CD4-positive, alpha-beta T cell treated with Interleukin-15 for 1 hour (primary cell): ENCODE measurements around the gene RPS6KA4.
"Not testable (repeated sequence)": the region's sequence is repeated elsewhere in the genome, so short reads cannot be mapped to it uniquely, and the experiment has no call there.

ENCODE experiments used
- DNase-seq: peaks from one replicate; pipeline ENCODE4 v3.0.0-alpha.2; 2020

RPS6KA4 gene

DNA sequence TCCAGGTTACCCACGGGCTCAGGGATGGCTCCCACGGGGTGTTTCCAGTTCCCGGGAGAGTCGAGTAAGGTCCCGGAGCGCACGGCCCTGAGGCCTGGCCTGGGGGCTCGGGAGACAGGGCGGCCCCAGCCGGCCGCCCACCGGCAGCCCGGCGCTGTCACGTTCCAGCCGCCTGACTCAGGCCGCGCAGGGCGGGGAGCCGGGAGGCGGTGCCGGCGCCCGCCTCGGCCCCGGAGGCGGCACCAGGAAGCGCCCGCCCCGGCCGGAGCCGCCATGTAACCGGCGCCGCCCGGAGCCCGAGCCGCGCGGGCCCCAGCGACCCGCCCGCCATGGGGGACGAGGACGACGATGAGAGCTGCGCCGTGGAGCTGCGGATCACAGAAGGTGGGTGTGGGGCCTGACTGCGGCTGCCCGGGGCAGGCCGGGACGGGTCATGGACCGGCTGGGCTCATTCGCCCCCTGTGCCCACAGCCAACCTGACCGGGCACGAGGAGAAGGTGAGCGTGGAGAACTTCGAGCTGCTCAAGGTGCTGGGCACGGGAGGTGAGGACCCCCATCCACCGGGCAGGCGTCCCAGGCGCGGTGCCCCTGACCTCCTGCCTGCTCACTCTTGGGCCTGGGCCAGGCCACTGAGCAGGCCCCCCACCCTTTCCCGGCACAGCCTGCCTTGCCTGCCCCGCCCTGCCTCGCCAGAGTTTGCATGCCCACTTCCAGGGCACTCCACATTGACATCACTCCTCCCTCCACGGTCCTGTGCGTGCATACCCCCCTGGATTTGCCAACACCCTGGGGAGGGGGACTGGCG, at the start of gene RPS6KA4:
TSS of gene RPS6KA4 (plus strand) at position 256 of the 805 bp plus-strand sequence. CDS start at position 330, 74 bp downstream.
- DNase-seq = peak; percentile 39

DNA sequence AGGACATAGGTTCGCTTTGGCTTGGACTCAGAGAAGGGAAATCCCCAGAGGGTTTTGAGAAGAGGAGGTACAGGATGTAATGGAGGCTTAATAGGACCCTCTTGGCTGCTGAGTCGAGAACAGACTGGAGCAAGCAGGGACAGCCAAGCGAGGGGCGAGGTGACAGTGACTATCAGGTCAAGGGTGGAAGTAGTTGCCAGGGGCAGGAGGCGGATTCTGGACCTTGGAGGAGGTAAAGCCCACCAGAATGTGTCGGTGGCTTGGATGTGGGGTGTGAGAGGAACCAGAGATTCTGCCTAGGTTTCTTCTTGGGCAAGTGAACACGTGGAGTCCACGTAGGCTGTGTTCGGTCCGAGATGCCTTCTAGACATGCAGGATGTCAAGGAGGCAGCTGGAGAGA, 46.0 kb upstream of the RPS6KA4 start:
- no peak for DNase-seq

DNA sequence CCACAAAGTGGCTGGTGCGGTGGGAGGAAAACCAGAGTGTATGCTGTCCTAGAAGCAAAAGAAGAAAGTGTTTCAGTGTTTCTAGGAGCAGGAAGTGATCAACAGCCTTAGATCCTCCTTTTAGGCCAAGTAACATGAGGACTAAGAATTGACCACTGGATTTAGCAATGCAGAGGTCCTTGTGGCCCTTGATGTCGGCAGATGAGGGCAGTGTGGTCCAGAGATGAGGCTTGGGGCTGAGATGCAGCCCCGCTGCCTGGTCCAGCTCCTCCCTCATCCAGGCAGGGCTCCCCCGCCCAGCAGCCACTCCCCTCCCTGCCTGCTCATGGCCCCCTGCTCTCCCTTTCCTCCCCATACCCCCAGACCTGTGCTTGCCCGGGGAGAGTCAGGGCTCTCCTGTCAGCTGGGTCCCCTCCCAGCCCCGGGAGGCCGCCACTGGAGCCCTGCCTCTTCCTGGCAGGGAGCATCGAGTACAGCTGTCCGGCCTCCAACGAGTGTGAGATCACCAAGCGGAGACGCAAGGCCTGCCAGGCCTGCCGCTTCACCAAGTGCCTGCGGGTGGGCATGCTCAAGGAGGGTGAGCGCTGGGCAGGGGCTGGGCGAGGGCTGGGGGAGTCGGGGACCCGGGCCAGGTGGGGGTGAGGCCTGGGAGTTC, 45.3 kb upstream of the RPS6KA4 start:
- DNase-seq = no peak

DNA sequence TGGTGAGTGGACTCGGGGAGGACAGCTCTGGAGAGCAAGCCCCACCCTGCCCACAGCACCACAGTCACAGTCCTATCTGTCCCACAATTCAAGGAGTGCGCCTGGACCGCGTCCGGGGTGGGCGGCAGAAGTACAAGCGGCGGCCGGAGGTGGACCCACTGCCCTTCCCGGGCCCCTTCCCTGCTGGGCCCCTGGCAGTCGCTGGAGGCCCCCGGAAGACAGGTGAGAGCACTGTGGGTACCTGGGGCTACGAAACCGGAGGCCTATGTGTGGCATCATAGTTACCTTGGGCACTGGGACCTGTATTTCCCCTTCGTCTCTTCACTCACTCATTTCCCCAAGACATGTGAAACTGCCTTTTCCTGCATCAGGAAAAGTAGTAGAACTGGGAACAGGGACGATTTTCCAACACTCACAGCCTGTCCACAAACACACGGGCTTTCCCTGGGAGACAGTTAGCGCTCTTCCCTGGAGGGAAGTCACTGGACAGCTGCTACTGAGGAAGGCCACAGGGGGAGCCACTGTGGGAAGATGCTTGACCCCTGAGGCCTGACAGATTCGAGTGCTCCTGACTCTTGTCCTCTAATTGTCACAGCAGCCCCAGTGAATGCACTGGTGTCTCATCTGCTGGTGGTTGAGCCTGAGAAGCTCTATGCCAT, 44.7 kb upstream of the RPS6KA4 start:
- no peak for DNase-seq

DNA sequence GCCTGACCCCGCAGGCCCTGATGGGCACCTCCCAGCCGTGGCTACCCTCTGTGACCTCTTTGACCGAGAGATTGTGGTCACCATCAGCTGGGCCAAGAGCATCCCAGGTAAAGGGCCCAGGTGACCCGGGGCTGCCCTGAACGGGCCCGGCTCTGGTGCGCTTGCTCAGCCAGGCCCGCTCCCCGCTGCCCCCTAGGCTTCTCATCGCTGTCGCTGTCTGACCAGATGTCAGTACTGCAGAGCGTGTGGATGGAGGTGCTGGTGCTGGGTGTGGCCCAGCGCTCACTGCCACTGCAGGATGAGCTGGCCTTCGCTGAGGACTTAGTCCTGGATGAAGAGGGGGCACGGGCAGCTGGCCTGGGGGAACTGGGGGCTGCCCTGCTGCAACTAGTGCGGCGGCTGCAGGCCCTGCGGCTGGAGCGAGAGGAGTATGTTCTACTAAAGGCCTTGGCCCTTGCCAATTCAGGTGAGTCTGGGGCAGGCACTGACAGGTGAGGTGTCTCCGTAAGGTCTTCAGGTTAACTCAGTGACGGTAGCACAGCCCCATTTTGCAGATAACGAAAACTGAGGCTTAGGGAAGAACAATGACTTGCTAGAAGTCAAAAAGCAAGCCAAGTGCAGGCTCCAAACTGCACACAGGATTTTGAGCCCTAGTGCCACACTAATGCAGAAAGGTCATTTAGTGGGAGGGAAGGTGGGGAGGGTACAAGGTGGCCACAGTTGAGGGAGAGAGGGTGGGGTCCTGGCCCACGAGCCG, 44.0 kb upstream of the RPS6KA4 start:
- no peak for DNase-seq

DNA sequence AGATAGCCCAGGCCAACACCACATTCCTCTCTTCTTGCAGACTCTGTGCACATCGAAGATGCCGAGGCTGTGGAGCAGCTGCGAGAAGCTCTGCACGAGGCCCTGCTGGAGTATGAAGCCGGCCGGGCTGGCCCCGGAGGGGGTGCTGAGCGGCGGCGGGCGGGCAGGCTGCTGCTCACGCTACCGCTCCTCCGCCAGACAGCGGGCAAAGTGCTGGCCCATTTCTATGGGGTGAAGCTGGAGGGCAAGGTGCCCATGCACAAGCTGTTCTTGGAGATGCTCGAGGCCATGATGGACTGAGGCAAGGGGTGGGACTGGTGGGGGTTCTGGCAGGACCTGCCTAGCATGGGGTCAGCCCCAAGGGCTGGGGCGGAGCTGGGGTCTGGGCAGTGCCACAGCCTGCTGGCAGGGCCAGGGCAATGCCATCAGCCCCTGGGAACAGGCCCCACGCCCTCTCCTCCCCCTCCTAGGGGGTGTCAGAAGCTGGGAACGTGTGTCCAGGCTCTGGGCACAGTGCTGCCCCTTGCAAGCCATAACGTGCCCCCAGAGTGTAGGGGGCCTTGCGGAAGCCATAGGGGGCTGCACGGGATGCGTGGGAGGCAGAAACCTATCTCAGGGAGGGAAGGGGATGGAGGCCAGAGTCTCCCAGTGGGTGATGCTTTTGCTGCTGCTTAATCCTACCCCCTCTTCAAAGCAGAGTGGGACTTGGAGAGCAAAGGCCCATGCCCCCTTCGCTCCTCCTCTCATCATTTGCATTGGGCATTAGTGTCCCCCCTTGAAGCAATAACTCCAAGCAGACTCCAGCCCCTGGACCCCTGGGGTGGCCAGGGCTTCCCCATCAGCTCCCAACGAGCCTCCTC, 43.1 kb upstream of the RPS6KA4 start:
- not testable (repeated sequence) for DNase-seq

DNA sequence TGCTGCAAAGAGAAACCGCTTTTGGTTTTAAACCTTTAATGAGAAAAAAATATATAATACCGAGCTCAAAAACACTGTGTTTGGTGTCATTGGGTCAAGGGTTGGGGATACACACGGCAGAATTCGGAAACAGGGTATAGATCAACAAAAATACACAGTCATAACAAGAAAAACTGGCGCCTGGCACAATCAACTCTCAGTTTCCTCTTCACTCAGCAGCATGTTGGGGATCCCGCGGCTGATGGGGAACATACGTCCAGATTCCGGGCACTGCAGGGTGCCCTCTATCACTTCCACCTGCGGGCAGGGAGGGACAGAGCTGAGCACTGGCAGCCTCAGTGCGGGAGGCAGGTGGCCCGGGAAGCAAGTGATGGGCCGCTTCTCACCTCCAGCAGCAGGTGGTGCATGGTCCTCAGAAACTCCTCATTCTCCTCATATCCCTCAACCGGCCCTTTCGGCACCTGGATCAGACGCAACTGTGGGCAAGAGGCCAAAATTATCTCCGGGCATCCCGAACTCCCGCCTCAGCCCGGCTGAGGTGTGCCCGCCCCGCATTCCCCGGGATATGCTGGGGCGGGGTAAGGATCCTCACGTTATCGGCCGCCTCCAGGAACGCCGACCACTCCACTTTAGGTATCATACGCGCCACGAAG, 42.2 kb upstream of the RPS6KA4 start:
- peak; percentile 53 for DNase-seq

DNA sequence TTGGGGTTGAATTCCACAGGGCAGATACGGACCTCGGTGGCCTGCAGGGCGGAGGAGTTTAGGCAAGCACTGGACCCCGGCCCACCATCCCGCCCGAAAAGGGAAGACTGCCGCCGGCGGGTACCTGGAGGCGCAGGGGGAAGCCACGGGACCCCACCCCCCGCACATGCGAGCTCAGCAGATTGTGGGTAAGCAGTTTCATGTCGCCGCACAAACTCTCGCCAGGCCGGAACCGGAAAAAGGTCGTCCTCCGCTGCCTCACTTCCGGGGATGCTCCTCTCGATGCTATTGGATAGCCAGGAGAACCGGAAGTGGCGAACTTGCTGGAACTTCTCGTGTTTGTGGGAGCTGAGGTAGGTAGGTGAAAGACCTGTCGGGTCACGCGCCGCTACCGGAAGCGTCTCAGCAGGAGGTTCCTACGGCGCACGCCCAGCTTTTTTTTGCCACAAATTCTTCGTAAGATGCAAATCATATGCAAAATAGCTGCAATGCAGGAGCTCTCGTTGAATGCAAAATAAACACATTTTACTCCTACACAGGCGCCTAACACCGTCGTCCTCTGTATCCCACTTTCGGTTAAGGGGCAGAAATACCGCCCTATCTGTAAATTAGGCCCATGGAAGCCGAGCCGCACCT, 41.5 kb upstream of the RPS6KA4 start, which contains the start of gene TRMT112:
TSS of gene TRMT112 (minus strand) at position 235 of the 636 bp plus-strand sequence. CDS start at position 202, 33 bp downstream.
- DNase-seq = peak; percentile 98

DNA sequence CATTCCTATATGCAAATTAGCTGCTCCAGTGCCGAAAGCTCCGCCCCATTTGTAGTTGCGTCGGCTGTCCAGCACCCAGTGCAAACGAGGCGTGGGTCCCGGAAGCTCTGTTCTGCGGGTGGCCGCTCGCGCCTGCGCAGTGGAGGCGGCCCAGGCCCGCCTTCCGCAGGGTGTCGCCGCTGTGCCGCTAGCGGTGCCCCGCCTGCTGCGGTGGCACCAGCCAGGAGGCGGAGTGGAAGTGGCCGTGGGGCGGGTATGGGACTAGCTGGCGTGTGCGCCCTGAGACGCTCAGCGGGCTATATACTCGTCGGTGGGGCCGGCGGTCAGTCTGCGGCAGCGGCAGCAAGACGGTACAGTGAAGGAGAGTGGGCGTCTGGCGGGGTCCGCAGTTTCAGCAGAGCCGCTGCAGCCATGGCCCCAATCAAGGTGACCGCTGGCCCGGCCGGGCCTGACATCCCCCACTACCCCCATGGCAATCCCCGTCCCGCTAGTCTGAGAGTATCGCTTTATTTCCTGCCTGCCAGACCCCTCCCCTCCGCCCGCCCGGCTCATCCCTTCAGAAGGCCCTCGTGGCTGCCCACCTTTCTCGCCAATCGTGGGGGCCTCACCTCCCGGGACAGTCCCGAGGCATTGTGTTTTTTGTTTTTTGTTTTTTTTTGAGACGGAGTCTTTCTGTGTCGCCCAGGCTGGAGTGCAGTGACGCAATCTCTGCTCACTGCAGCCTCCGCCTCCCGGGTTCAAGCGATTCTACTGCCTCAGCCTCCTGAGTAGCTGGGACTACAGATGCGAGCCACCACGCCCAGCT, 40.8 kb upstream of the RPS6KA4 start, which contains the start of gene PRDX5:
TSS of gene PRDX5 (plus strand) at position 161 of the 805 bp plus-strand sequence. CDS start at position 256, 95 bp downstream.
- peak; percentile 98 for DNase-seq

DNA sequence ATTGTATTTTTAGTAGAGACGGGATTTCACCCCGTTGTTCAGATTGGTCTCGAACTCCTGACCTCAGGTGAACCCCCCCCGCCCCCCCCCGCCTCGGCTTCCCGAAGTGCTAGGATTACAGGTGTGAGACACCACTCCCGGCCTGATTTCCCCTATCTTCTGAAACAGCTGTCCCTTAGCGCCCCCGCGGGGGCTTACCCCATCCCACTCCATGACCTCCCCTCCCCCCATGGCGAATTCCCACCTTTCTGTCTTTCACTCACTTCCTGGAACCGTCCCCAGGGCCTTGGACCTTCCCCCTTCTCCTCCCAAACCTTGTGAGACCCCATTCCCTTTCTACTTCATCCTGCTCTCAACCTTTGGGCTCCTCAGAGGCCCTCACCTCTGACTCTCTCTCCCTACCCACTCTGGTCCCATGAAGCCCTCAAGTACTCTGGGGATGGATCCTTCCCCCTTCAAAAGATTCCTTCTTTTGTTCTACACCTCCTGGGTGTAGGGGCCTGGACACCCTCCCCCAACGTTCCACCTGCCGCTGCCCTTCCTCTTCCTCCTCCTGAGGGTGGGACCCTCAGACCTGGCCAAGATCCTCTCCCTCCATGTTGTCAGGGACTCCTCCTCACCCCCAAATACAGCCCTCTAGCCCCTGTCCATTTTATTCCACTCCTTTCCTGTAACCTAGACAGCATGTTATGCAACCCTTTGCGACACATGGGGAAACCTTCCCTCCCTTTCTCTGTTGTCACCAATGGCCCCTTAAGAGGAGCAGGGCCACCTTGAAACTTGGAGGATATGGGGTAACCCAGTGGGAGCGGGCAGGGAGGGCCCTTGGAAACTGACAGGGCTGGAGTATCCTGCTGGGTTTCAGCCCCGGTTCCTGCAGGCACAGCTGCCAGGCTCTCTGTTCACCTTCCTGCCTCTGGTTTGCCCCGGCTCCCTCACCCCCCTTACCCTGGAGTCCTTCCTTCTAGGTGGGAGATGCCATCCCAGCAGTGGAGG, 39.9 kb upstream of the RPS6KA4 start:
- no peak for DNase-seq

DNA sequence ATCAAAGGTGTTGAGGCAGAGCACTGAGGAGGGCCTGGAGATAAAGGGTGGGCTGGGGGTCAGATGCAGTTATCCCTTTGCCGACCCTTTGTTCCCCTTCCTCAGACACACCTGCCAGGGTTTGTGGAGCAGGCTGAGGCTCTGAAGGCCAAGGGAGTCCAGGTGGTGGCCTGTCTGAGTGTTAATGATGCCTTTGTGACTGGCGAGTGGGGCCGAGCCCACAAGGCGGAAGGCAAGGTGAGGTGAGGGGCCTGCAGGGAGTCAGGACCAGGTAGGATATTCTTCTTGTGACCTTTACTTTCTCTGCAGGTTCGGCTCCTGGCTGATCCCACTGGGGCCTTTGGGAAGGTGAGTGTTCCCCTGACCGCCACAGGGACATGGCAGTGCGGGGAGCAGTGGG, 38.4 kb upstream of the RPS6KA4 start:
- no peak for DNase-seq

DNA sequence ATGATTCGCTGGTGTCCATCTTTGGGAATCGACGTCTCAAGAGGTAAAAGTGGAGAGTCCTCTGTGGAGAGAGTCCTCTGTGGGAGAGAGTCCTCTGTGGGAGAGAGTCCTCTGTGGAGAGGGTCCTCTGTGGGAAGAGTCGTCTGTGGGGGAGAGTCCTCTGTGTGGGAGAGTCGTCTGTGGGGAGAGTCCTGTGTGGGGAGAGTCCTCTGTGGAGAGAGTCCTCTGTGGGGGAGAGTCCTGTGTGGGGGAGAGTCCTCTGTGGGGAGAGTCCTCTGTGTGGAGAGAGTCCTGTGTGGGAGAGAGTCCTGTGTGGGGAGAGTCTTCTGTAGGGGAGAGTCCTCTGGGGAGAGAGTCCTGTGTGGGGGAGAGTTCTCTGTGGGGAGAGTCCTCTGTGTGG, 37.9 kb upstream of the RPS6KA4 start:
- no peak for DNase-seq

DNA sequence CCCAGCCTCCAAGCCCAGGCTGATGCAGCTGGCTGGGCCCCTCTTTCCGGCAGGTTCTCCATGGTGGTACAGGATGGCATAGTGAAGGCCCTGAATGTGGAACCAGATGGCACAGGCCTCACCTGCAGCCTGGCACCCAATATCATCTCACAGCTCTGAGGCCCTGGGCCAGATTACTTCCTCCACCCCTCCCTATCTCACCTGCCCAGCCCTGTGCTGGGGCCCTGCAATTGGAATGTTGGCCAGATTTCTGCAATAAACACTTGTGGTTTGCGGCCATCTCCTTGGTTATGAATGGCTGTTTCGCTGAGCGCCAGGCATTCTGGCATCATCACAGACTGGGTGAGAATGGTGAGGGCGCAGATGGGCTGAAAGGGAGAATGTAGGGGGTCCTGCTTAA, 37.4 kb upstream of the RPS6KA4 start:
- DNase-seq = no peak

DNA sequence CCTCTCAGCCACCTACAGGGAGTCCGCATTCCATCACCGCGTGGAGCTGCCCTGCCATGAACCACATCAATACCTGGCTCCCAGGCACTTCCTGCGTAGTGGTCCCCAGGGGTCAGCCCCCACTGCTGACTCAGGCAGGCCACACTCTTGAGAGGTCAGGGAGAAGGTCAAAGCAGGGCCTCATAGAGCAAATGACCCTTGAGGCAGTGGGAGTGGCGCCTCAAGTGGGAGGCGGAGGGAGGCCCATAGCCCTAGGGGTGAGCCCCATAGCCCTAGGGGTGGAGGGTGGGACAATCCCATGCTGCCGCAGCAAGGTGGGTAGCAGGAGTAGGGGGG, 36.1 kb upstream of the RPS6KA4 start:
- DNase-seq = no peak

DNA sequence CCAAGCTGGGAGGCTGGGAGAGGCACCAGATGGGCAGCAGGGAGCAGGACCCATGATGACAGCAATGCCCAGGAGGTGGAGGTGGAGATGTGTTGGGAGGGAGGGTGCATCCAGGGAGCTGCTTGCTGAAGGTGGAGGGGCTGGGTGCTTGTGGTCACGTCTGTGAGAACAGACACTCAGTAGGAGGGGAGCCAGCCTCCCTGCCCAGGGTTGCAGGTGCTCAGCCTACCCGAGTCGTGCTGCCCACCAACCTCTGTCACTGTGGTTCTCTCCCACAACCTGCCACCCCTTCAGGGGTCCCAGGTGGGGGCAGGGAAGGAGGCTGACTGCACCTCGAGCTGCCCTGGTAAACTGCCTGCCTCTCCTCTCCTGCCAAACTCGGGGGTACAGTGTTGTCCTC, 35.6 kb upstream of the RPS6KA4 start:
- no peak for DNase-seq

DNA sequence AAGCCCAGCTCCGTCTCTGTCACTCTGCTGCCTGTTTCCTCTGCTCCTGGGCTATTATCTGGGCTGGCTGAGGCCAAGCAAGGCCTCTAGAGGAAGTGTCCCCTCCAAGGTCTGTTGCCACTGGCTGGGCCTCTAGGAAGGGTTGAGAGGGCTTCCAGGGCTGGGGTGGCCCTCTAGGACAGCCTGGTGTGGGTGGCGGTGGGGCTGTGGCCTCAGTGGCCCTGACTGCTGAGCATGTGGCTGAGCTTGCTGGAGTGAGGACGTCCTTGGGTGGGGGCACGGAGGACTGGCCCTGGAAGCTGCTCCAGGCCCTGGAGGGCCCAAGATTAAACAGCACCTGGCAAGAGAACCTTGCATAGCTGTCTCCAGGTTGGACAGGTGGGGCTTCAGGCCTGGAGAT, 35.0 kb upstream of the RPS6KA4 start:
- not testable (repeated sequence) for DNase-seq

DNA sequence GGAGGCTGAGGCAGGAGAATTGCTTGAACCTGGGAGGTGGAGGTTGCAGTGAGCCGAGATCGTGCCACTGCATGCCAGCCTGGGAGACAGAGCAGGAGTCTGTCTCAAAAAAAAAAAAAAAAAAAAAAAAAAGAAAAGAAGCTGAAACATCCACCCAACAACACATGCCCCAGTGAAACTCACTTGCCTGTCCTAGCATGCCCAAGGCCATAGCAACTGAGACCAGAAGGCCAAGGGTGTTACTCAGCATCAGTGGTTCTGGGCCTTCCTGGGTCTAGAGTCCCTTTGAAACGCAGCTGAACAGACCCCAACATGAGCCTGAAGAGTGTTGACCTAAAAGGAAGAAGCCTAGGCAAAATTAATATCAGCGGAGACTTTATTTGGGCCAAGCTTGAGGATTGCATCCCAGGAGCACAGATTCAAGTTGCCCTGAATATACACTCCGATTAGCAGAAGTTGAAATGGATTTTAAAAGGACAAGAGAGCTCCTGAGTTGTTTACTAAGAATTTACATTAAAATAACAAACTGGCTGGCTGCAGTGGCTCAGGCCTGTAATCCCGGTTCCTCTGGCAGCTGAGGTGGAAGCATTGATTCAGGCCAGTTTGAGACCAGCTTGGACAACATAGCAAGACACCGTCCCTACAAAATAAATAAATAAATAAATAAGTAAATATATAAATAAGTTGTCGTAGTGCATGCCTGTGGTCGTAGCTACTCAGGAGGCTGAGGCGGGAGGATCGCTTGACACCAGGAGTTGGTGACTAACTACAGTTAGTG, 34.1 kb upstream of the RPS6KA4 start:
- DNase-seq = no peak

DNA sequence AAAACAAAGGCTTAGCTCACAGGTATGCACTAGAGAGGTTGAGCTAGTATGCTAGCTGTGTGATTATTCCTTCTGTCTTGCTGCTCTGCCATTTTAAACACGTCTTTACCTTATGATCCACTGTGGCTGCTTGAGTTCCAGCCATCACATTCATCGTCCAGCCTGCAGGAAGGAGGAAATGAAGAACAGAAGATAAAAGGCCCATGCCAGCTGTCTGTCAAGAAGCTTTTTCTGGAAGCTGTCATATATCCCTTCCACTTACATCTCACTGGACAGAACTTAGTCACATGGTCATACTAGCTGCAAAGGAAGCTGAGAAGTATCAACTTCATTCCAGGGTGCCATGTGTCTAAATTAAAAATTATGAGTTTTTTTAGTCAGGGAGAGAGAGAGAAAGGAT, 31.6 kb upstream of the RPS6KA4 start:
- no peak for DNase-seq
